ENCODE data around the gene ZBTB14.

ZBTB14 gene

GRCh38 chr18:5285326-5285725 lies 10.2 kb downstream of the ZBTB14 start:
- WGBS, 2 donors (ENCODE audit: extremely low coverage in 2 of 2, insufficient read length in 2 of 2, insufficient replicate concordance in 1 of 2) = no CpG with 5 or more reads among the region's 2 CpGs
- Histone ChIP-seq H2BK12ac (ENCODE audit: low read length) (no peak overlapping the region), H3K4ac (ENCODE audit: low read length) (no peak overlapping the region), H2AFZ (ENCODE audit: low read length) (no peak overlapping the region), H3K27me3 (ENCODE audit: control insufficient read depth in 3 of 3, insufficient read depth in 3 of 3, low read depth in 1 of 3, low read length in 3 of 3) (no peaks in the 10 kb centered on the region), H3K36me3 (replicated peaks in 1 of 2; ENCODE audit: control insufficient read depth in 2 of 2, insufficient read depth in 2 of 2, low read length in 2 of 2) (peaks cover 2 to 26% of the 10 kb centered on the region in 2 donors), H3K23ac (ENCODE audit: low read depth, low read length, poor library complexity) (no peak overlapping the region), H3K4me2 (ENCODE audit: insufficient read depth, low read length, poor library complexity, severe bottlenecking) (no peak overlapping the region), H3K4me3 (ENCODE audit: low read length in 2 of 2) (no peak overlapping the region), H2BK15ac (ENCODE audit: low read length) (no peak overlapping the region), H3K18ac (ENCODE audit: low read length) (no peak overlapping the region), H4K8ac (ENCODE audit: low read depth, low read length) (no peak overlapping the region), H3K27ac (replicated peaks; ENCODE audit: low read length) (no peak overlapping the region), H2BK5ac (ENCODE audit: low read length) (no peak overlapping the region), H4K91ac (ENCODE audit: low read depth, low read length, poor library complexity) (no peak overlapping the region), H3K9ac (ENCODE audit: low read depth, low read length, poor library complexity) (no peak overlapping the region), H3K79me1 (ENCODE audit: low read depth, low read length) (no peaks in the 10 kb centered on the region), H3K4me1 (ENCODE audit: control insufficient read depth in 2 of 2, insufficient read depth in 1 of 2, low read depth in 1 of 2, low read length in 2 of 2) (peaks cover 0 to 2% of the 10 kb centered on the region in 2 donors), H2BK120ac (ENCODE audit: low read depth, low read length) (no peak overlapping the region), H2AK5ac (ENCODE audit: low read depth, low read length) (no peak overlapping the region), H3K14ac (ENCODE audit: low read length) (no peak overlapping the region), H3K9me3 (replicated peaks in 1 of 2; ENCODE audit: control insufficient read depth in 2 of 2, insufficient read depth in 1 of 2, low read depth in 1 of 2, low read length in 2 of 2) (no peaks in the 10 kb centered on the region)
- no peak for DNase-seq (ENCODE audit: low spot score)

GRCh38 chr18:5284808-5285207 lies 10.7 kb downstream of the ZBTB14 start:
- no peaks in the 10 kb centered on the region for H3K79me1 ChIP-seq (ENCODE audit: low read depth, low read length)
- H3K23ac ChIP-seq (ENCODE audit: low read depth, low read length, poor library complexity) = no peak overlapping the region
- no CpG with 5 or more reads among the region's 7 CpGs for WGBS, 2 donors (ENCODE audit: extremely low coverage in 2 of 2, insufficient read length in 2 of 2, insufficient replicate concordance in 1 of 2)
- H2BK5ac ChIP-seq (ENCODE audit: low read length) = no peak overlapping the region
- no peak overlapping the region for H3K4me2 ChIP-seq (ENCODE audit: insufficient read depth, low read length, poor library complexity, severe bottlenecking)
- H2BK15ac ChIP-seq (ENCODE audit: low read length) = no peak overlapping the region
- peaks cover 0 to 21% of the 10 kb centered on the region in 2 donors for H3K36me3 ChIP-seq (replicated peaks in 1 of 2; ENCODE audit: control insufficient read depth in 2 of 2, insufficient read depth in 2 of 2, low read length in 2 of 2)
- peaks cover 0 to 2% of the 10 kb centered on the region in 2 donors for H3K4me1 ChIP-seq (ENCODE audit: control insufficient read depth in 2 of 2, insufficient read depth in 1 of 2, low read depth in 1 of 2, low read length in 2 of 2)
- no peak for DNase-seq (ENCODE audit: low spot score)
- no peaks in the 10 kb centered on the region for H3K27me3 ChIP-seq (ENCODE audit: control insufficient read depth in 3 of 3, insufficient read depth in 3 of 3, low read depth in 1 of 3, low read length in 3 of 3)
- H3K4me3 ChIP-seq (ENCODE audit: low read length in 2 of 2) = no peak overlapping the region
- no peak overlapping the region for H3K4ac ChIP-seq (ENCODE audit: low read length)
- no peak overlapping the region for H2BK120ac ChIP-seq (ENCODE audit: low read depth, low read length)
- H2BK12ac ChIP-seq (ENCODE audit: low read length) = no peak overlapping the region
- no peak overlapping the region for H3K18ac ChIP-seq (ENCODE audit: low read length)
- H2AFZ ChIP-seq (ENCODE audit: low read length) = no peak overlapping the region
- H3K9ac ChIP-seq (ENCODE audit: low read depth, low read length, poor library complexity) = no peak overlapping the region
- no peak overlapping the region for H3K14ac ChIP-seq (ENCODE audit: low read length)
- H3K9me3 ChIP-seq (replicated peaks in 1 of 2; ENCODE audit: control insufficient read depth in 2 of 2, insufficient read depth in 1 of 2, low read depth in 1 of 2, low read length in 2 of 2) = no peaks in the 10 kb centered on the region
- H4K8ac ChIP-seq (ENCODE audit: low read depth, low read length) = no peak overlapping the region
- H3K27ac ChIP-seq (replicated peaks; ENCODE audit: low read length) = no peak overlapping the region
- H2AK5ac ChIP-seq (ENCODE audit: low read depth, low read length) = no peak overlapping the region
- H4K91ac ChIP-seq (ENCODE audit: low read depth, low read length, poor library complexity) = no peak overlapping the region

- H2AFZ ChIP-seq (ENCODE audit: low read length) = no peak overlapping the region
- no peak overlapping the region for H3K4me2 ChIP-seq (ENCODE audit: insufficient read depth, low read length, poor library complexity, severe bottlenecking)
- H4K8ac ChIP-seq (ENCODE audit: low read depth, low read length) = no peak overlapping the region
- H3K18ac ChIP-seq (ENCODE audit: low read length) = no peak overlapping the region
- no peak overlapping the region for H3K4me3 ChIP-seq (ENCODE audit: low read length in 2 of 2)
- no peak overlapping the region for H3K4ac ChIP-seq (ENCODE audit: low read length)
- H3K4me1 ChIP-seq (ENCODE audit: control insufficient read depth in 2 of 2, insufficient read depth in 1 of 2, low read depth in 1 of 2, low read length in 2 of 2) = peaks cover 0 to under 1% of the 10 kb centered on the region in 2 donors
- H2BK15ac ChIP-seq (ENCODE audit: low read length) = no peak overlapping the region
- peaks cover 0 to 2% of the 10 kb centered on the region in 2 donors for H3K36me3 ChIP-seq (replicated peaks in 1 of 2; ENCODE audit: control insufficient read depth in 2 of 2, insufficient read depth in 2 of 2, low read length in 2 of 2)
- H3K23ac ChIP-seq (ENCODE audit: low read depth, low read length, poor library complexity) = no peak overlapping the region
- no peak overlapping the region for H3K14ac ChIP-seq (ENCODE audit: low read length)
- no peaks in the 10 kb centered on the region for H3K27me3 ChIP-seq (ENCODE audit: control insufficient read depth in 3 of 3, insufficient read depth in 3 of 3, low read depth in 1 of 3, low read length in 3 of 3)
- H2BK5ac ChIP-seq (ENCODE audit: low read length) = no peak overlapping the region
- no peak for DNase-seq (ENCODE audit: low spot score)
- H3K9me3 ChIP-seq (replicated peaks in 1 of 2; ENCODE audit: control insufficient read depth in 2 of 2, insufficient read depth in 1 of 2, low read depth in 1 of 2, low read length in 2 of 2) = no peaks in the 10 kb centered on the region
- H3K27ac ChIP-seq (replicated peaks; ENCODE audit: low read length) = no peak overlapping the region
- no peaks in the 10 kb centered on the region for H3K79me1 ChIP-seq (ENCODE audit: low read depth, low read length)
- no peak overlapping the region for H2AK5ac ChIP-seq (ENCODE audit: low read depth, low read length)
- no peak overlapping the region for H2BK12ac ChIP-seq (ENCODE audit: low read length)
- WGBS, 2 donors (ENCODE audit: extremely low coverage in 2 of 2, insufficient read length in 2 of 2, insufficient replicate concordance in 1 of 2) = no CpG with 5 or more reads among the region's 1 CpG
- H2BK120ac ChIP-seq (ENCODE audit: low read depth, low read length) = no peak overlapping the region
- H3K9ac ChIP-seq (ENCODE audit: low read depth, low read length, poor library complexity) = no peak overlapping the region
- H4K91ac ChIP-seq (ENCODE audit: low read depth, low read length, poor library complexity) = no peak overlapping the region
Measured at GRCh38 chr18:5282770-5283169, 12.8 kb downstream of the ZBTB14 start.

- Histone ChIP-seq H3K14ac (ENCODE audit: low read length) (no peak overlapping the region), H2BK12ac (ENCODE audit: low read length) (no peak overlapping the region), H3K4me3 (ENCODE audit: low read length in 2 of 2) (no peak overlapping the region), H3K23ac (ENCODE audit: low read depth, low read length, poor library complexity) (no peak overlapping the region), H4K91ac (ENCODE audit: low read depth, low read length, poor library complexity) (no peak overlapping the region), H3K27me3 (ENCODE audit: control insufficient read depth in 3 of 3, insufficient read depth in 3 of 3, low read depth in 1 of 3, low read length in 3 of 3) (peaks cover 0 to 3% (median 0%) of the 10 kb centered on the region in 3 experiments), H2BK120ac (ENCODE audit: low read depth, low read length) (no peak overlapping the region), H3K4me1 (ENCODE audit: control insufficient read depth in 2 of 2, insufficient read depth in 1 of 2, low read depth in 1 of 2, low read length in 2 of 2) (peaks cover 0 to 2% of the 10 kb centered on the region in 2 donors), H2BK15ac (ENCODE audit: low read length) (no peak overlapping the region), H2BK5ac (ENCODE audit: low read length) (no peak overlapping the region), H4K8ac (ENCODE audit: low read depth, low read length) (no peak overlapping the region), H3K9me3 (replicated peaks in 1 of 2; ENCODE audit: control insufficient read depth in 2 of 2, insufficient read depth in 1 of 2, low read depth in 1 of 2, low read length in 2 of 2) (no peaks in the 10 kb centered on the region), H2AK5ac (ENCODE audit: low read depth, low read length) (no peak overlapping the region), H3K4ac (ENCODE audit: low read length) (no peak overlapping the region), H2AFZ (ENCODE audit: low read length) (no peak overlapping the region), H3K4me2 (ENCODE audit: insufficient read depth, low read length, poor library complexity, severe bottlenecking) (no peak overlapping the region), H3K27ac (replicated peaks; ENCODE audit: low read length) (no peak overlapping the region), H3K9ac (ENCODE audit: low read depth, low read length, poor library complexity) (no peak overlapping the region), H3K18ac (ENCODE audit: low read length) (no peak overlapping the region), H3K79me1 (ENCODE audit: low read depth, low read length) (no peaks in the 10 kb centered on the region), H3K36me3 (replicated peaks in 1 of 2; ENCODE audit: control insufficient read depth in 2 of 2, insufficient read depth in 2 of 2, low read length in 2 of 2) (no peaks in the 10 kb centered on the region)
- DNase-seq (ENCODE audit: low spot score) = no peak
- no CpG with 5 or more reads among the region's 3 CpGs for WGBS, 2 donors (ENCODE audit: extremely low coverage in 2 of 2, insufficient read length in 2 of 2, insufficient replicate concordance in 1 of 2)
Measured at GRCh38 chr18:5276947-5277346, 18.6 kb downstream of the ZBTB14 start.
